ENCODE results near the gene MAP4K2. TPM values are rescaled to one million over a fixed set of nuclear protein-coding genes. Genes with fewer than 3 reads are reported as not detected.
A peak's percentile ranks its signal among the peaks of the same experiment; 100 is the strongest.

MAP4K2 gene
- total and polyA plus RNA-seq, 2 experiments from 2014 or later: 9.9 to 42.6 TPM

- TF ChIP-seq, protein P1, sequence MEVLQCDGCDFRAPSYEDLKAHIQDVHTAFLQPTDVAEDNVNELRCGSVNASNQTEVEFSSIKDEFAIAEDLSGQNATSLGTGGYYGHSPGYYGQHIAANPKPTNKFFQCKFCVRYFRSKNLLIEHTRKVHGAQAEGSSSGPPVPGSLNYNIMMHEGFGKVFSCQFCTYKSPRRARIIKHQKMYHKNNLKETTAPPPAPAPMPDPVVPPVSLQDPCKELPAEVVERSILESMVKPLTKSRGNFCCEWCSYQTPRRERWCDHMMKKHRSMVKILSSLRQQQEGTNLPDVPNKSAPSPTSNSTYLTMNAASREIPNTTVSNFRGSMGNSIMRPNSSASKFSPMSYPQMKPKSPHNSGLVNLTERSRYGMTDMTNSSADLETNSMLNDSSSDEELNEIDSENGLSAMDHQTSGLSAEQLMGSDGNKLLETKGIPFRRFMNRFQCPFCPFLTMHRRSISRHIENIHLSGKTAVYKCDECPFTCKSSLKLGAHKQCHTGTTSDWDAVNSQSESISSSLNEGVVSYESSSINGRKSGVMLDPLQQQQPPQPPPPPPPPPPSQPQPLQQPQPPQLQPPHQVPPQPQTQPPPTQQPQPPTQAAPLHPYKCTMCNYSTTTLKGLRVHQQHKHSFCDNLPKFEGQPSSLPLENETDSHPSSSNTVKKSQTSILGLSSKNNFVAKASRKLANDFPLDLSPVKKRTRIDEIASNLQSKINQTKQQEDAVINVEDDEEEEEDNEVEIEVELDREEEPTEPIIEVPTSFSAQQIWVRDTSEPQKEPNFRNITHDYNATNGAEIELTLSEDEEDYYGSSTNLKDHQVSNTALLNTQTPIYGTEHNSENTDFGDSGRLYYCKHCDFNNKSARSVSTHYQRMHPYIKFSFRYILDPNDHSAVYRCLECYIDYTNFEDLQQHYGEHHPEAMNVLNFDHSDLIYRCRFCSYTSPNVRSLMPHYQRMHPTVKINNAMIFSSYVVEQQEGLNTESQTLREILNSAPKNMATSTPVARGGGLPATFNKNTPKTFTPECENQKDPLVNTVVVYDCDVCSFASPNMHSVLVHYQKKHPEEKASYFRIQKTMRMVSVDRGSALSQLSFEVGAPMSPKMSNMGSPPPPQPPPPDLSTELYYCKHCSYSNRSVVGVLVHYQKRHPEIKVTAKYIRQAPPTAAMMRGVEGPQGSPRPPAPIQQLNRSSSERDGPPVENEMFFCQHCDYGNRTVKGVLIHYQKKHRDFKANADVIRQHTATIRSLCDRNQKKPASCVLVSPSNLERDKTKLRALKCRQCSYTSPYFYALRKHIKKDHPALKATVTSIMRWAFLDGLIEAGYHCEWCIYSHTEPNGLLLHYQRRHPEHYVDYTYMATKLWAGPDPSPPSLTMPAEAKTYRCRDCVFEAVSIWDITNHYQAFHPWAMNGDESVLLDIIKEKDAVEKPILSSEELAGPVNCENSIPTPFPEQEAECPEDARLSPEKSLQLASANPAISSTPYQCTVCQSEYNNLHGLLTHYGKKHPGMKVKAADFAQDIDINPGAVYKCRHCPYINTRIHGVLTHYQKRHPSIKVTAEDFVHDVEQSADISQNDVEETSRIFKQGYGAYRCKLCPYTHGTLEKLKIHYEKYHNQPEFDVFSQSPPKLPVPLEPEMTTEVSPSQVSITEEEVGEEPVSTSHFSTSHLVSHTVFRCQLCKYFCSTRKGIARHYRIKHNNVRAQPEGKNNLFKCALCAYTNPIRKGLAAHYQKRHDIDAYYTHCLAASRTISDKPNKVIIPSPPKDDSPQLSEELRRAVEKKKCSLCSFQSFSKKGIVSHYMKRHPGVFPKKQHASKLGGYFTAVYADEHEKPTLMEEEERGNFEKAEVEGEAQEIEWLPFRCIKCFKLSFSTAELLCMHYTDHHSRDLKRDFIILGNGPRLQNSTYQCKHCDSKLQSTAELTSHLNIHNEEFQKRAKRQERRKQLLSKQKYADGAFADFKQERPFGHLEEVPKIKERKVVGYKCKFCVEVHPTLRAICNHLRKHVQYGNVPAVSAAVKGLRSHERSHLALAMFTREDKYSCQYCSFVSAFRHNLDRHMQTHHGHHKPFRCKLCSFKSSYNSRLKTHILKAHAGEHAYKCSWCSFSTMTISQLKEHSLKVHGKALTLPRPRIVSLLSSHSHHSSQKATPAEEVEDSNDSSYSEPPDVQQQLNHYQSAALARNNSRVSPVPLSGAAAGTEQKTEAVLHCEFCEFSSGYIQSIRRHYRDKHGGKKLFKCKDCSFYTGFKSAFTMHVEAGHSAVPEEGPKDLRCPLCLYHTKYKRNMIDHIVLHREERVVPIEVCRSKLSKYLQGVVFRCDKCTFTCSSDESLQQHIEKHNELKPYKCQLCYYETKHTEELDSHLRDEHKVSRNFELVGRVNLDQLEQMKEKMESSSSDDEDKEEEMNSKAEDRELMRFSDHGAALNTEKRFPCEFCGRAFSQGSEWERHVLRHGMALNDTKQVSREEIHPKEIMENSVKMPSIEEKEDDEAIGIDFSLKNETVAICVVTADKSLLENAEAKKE (CRISPR knock-in tag; IDR thresholded peaks at IDR 0.05): no peak
- TF ChIP-seq CREB1 (CRISPR knock-in tag; IDR thresholded peaks at IDR 0.05; ENCODE audit: low read depth) (no peak), EZH2phosphoT487 (IDR thresholded peaks at IDR 0.05; ENCODE audit: unreplicated experiment) (no peak), JUNB (IDR thresholded peaks at IDR 0.05; ENCODE audit: unreplicated experiment) (no peak), POLR2AphosphoS5 (IDR thresholded peaks at IDR 0.05; ENCODE audit: low read depth) (no peak)
Observed at GRCh38 chr11:64776875-64777274, 26.1 kb downstream of the MAP4K2 start (continued).

GRCh38 chr11:64776425-64776824 is 26.6 kb downstream of the MAP4K2 start:
- ATAC-seq (no peak), DNase-seq (ENCODE audit: low spot score) (no peak)
- peaks cover 10% of the 10 kb centered on the region for H3K4me1 ChIP-seq (ENCODE audit: insufficient read depth)
- Mint-ChIP-seq H3K9me3 (no peaks in the 10 kb centered on the region; the same call in 2 of the 3 replicates), H3K27ac (no peak overlapping the region), H3K27me3 (ENCODE audit: insufficient read depth, low read depth, poor library complexity) (peaks cover 18% of the 10 kb centered on the region), H3K36me3 (ENCODE audit: low read depth) (peaks cover 61% of the 10 kb centered on the region), H3K4me3 (peak overlapping the region; percentile 94), H3K4me1 (peaks cover 35% of the 10 kb centered on the region)
- H3K27ac ChIP-seq (ENCODE audit: low read depth): no peak overlapping the region; the same call in 1 of the 2 replicates
- H3K27me3 ChIP-seq (ENCODE audit: insufficient read depth): no peaks in the 10 kb centered on the region
- H3K4me3 ChIP-seq: peak overlapping the region; percentile 94
- peak overlapping the region; percentile 100 for H3K4me2 ChIP-seq
- peaks cover 58% of the 10 kb centered on the region for H3K36me3 ChIP-seq (ENCODE audit: insufficient read depth)
- TF ChIP-seq ZNF114 (CRISPR knock-in tag; IDR thresholded peaks at IDR 0.05): no peak
- no peak for TF ChIP-seq EZH2phosphoT487 (IDR thresholded peaks at IDR 0.05; ENCODE audit: unreplicated experiment)
- peaks cover 70% of the 10 kb centered on the region for H3K79me2 ChIP-seq (replicated peaks; ENCODE audit: insufficient read depth)
- no peak overlapping the region for H2AFZ ChIP-seq
- H4K20me1 ChIP-seq (replicated peaks; ENCODE audit: insufficient read depth): peaks cover 58% of the 10 kb centered on the region
- H3K9me2 ChIP-seq (ENCODE audit: insufficient read depth): no peaks in the 10 kb centered on the region
- H3F3A ChIP-seq (replicated peaks; ENCODE audit: low read depth): peaks cover 61% of the 10 kb centered on the region
